HepG2 (cell line): ENCODE results near the gene PTPN2. TPM values are rescaled to one million over a fixed set of nuclear protein-coding genes. Genes with fewer than 3 reads are reported as not detected.

Experiments
- CBX1 ChIP-seq: IDR thresholded peaks from one replicate; pipeline ENCODE4 v1.6.1; 2016; ENCODE audit warnings: antibody characterized with exemption, low read depth
- EED ChIP-seq: sonication (generic); formaldehyde crosslinking; IDR thresholded peaks from 2 replicates; pipeline ENCODE4 v1.5.0; 2020; ENCODE audit warnings: mild to moderate bottlenecking, missing genetic modification reagents
- ELF1 ChIP-seq: sonication (generic); formaldehyde crosslinking; IDR thresholded peaks from 2 replicates; pipeline ENCODE4 v1.4.0; 2020; ENCODE audit warnings: missing genetic modification reagents
- FOXO1 ChIP-seq: sonication (generic); formaldehyde crosslinking; IDR thresholded peaks from 2 replicates; pipeline ENCODE4 v1.4.0; 2020; ENCODE audit warnings: missing genetic modification reagents
- HCFC1 ChIP-seq: fragments of 150-350 bp; IDR thresholded peaks from 2 replicates; pipeline ENCODE4 v1.6.1; 2014; ENCODE audit warnings: low read depth, low read length
- KDM6A ChIP-seq: IDR thresholded peaks from 2 replicates; pipeline ENCODE4 v1.6.1; 2016; ENCODE audit warnings: low read depth
- LCORL ChIP-seq, 2 experiments: fragments of 450-650 bp in 1 of 2; sonication (generic) in 1 of 2; formaldehyde crosslinking in 1 of 2; IDR thresholded peaks; 2 replicates each; pipeline versions ENCODE4 v1.5.0 to v1.6.1; 2017 to 2020; ENCODE audit warnings: antibody characterized with exemption in 1 of 2, missing genetic modification reagents in 1 of 2
- MLLT10 ChIP-seq: sonication (generic); formaldehyde crosslinking; IDR thresholded peaks from 2 replicates; pipeline ENCODE4 v1.4.0; 2020; ENCODE audit warnings: missing genetic modification reagents
- SSRP1 ChIP-seq: IDR thresholded peaks from 2 replicates; pipeline ENCODE4 v1.6.1; 2016; ENCODE audit warnings: control low read depth
- ZBTB10 ChIP-seq: sonication (generic); formaldehyde crosslinking; IDR thresholded peaks from 2 replicates; pipeline ENCODE4 v1.4.0; 2020; ENCODE audit warnings: missing genetic modification reagents, borderline replicate concordance
- ZBTB43 ChIP-seq: sonication (generic); formaldehyde crosslinking; conservative IDR thresholded peaks from 2 replicates; pipeline ENCODE4 v1.4.0; 2020; ENCODE audit warnings: missing genetic modification reagents
- ZNF317 ChIP-seq: sonication (generic); formaldehyde crosslinking; IDR thresholded peaks from 2 replicates; pipeline ENCODE4 v1.5.0; 2020; ENCODE audit warnings: mild to moderate bottlenecking, missing genetic modification reagents
- ZNF333 ChIP-seq: sonication (generic); formaldehyde crosslinking; IDR thresholded peaks from 2 replicates; pipeline ENCODE4 v1.4.0; 2020; ENCODE audit warnings: mild to moderate bottlenecking, missing genetic modification reagents, borderline replicate concordance
- ZNF891 ChIP-seq: sonication (generic); formaldehyde crosslinking; IDR thresholded peaks from 2 replicates; pipeline ENCODE4 v1.5.0; 2020; ENCODE audit warnings: mild to moderate bottlenecking, missing genetic modification reagents
- ZSCAN5A ChIP-seq: sonication (generic); formaldehyde crosslinking; IDR thresholded peaks from 2 replicates; pipeline ENCODE4 v1.8.0; 2022; ENCODE audit warnings: mild to moderate bottlenecking, missing genetic modification reagents, borderline replicate concordance
- polyA plus RNA-seq, 8 experiments: library from polyadenylated mRNA; depleted of rRNA in 3 of 8; stranded (reverse) in 7 of 8; unstranded in 1 of 8; fragments of >200 nt; fragmentation: Illumina TruSeq in 4 of 8; extraction: Trizol in 4 of 8; gene quantifications; 2 replicates each; pipeline versions ENCODE4 v1.2.1 to v1.2.3, GENCODE V29; 2011 to 2016; ENCODE audit warnings: low read depth in 4 of 8, missing spikeins in 1 of 8, mixed read lengths in 1 of 8; ENCODE audit not compliant: insufficient read depth in 1 of 8
- total RNA-seq, 5 experiments: library from RNA; depleted of rRNA; stranded (reverse); fragments of >200 nt; fragmentation: Illumina TruSeq; extraction: Trizol; gene quantifications; 2 replicates each; pipeline ENCODE4 v1.2.3, GENCODE V29; 2016; ENCODE audit warnings: low read depth in 1 of 5

PTPN2 gene
- total and polyA plus RNA-seq, 2 of the 13 experiments (the other 11 are each of a cell fraction or from before 2014, with no cell fraction given), result 24.9 to 41.5 TPM

- TF ChIP-seq EED (CRISPR knock-in tag) (no peak), ZNF891 (CRISPR knock-in tag) (no peak), LCORL (IDR thresholded peaks at IDR 0.05) (no peak), LCORL (CRISPR knock-in tag; IDR thresholded peaks at IDR 0.05) (peak; percentile 53; the same call in 1 of the 2 replicates), ZSCAN5A (CRISPR knock-in tag) (0 out of 2 replicates have a peak, but pooled peaks have one; percentile 17), ZBTB10 (CRISPR knock-in tag) (no peak), ZNF333 (0 out of 2 replicates have a peak, but pooled peaks have one; percentile 60), ELF1 (CRISPR knock-in tag) (peak; percentile 95), KDM6A (no peak), ZNF317 (CRISPR knock-in tag) (no peak), ZBTB43 (CRISPR knock-in tag) (0 out of 2 replicates have a peak, but pooled peaks have one; percentile 72), MLLT10 (CRISPR knock-in tag) (no peak), FOXO1 (peak; percentile 61; the same call in 1 of the 2 replicates), SSRP1 (CRISPR knock-in tag) (peak; percentile 64; the same call in 1 of the 2 replicates), CBX1 (no peak), HCFC1 (no peak)
These were observed at the start of gene PTPN2 (continued) for GRCh38 chr18:12883684-12884405.
